SU-DHL-6 (cell line): ENCODE measurements around the gene NRF1.

Experiments used
- CTCF ChIP-seq: fragments of 200-600 bp; sonication (generic); IDR thresholded peaks from one replicate; pipeline ENCODE4 v1.5.1; 2017; ENCODE audit warnings: antibody characterized with exemption, mild to moderate bottlenecking, low read length, moderate library complexity; ENCODE audit not compliant: insufficient read depth, poor library complexity, severe bottlenecking
- EZH2phosphoT487 ChIP-seq: fragments of 200-600 bp; sonication (generic), shearing (Covaris generic); conservative IDR thresholded peaks from 2 replicates; pipeline ENCODE4 v1.6.1; 2018; ENCODE audit warnings: mild to moderate bottlenecking, antibody characterized with exemption, low read length, moderate library complexity, mixed read lengths

GRCh38 chr7:129793506-129794310 lies 182.2 kb downstream of the NRF1 start:
- TF ChIP-seq CTCF (no peak), EZH2phosphoT487 (no peak)
